IPS-NIHi11 (cell line): ENCODE data around the gene DEFB124.
"Not testable (repeated sequence)": the region's sequence is repeated elsewhere in the genome, so short reads cannot be mapped to it uniquely, and the experiment has no call there.

Experiments used
- DNase-seq: peaks from one replicate; pipeline ENCODE4 v3.0.0; 2012; ENCODE audit warnings: mixed read lengths, low spot score

The DEFB124 gene

DNA sequence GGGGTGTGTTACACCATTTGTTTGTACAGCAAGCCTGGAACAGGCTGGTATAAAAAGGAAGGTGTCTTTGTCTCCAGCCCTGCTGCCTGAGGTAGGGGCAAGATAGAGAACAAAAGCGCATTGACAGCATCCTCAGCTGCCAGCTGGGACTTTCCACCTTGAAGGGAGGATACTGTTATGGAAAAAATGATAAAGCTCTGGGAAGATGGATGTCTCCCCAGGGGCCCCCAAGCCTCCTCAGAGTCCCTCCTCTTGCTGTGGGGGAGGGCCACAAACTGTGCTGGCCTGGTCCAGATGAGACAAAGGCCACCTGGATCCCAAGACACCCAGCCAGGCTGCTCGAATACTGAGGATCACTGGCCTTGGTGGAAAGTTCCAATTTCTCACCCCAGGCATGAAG lies 13.2 kb upstream of the DEFB124 start:
- DNase-seq, result no peak

GRCh38 chr20:31485450-31486339 lies 10.8 kb upstream of the DEFB124 start:
- DNase-seq, result no peak

DNA sequence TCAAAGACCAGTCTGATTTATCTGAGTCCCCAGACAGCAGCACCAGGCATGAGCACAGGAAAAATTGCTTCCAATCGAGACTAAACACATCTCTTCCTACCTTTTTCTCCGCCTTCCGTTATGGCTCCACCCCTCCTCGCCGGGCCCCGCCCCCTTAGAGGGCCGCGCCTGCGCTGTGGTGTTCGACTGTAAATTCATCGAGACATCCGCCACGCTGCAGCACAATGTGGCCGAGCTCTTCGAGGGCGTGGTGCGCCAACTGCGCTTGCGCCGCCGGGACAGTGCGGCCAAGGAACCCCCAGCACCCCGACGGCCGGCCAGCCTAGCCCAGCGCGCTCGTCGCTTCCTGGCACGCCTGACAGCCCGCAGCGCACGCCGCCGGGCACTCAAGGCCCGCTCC lies 9.1 kb upstream of the DEFB124 start:
- no peak for DNase-seq

GRCh38 chr20:31476643-31477215 lies 1.8 kb upstream of the DEFB124 start:
- DNase-seq, result no peak

GRCh38 chr20:31476294-31476585 lies 1.3 kb upstream of the DEFB124 start:
- no peak for DNase-seq

DNA sequence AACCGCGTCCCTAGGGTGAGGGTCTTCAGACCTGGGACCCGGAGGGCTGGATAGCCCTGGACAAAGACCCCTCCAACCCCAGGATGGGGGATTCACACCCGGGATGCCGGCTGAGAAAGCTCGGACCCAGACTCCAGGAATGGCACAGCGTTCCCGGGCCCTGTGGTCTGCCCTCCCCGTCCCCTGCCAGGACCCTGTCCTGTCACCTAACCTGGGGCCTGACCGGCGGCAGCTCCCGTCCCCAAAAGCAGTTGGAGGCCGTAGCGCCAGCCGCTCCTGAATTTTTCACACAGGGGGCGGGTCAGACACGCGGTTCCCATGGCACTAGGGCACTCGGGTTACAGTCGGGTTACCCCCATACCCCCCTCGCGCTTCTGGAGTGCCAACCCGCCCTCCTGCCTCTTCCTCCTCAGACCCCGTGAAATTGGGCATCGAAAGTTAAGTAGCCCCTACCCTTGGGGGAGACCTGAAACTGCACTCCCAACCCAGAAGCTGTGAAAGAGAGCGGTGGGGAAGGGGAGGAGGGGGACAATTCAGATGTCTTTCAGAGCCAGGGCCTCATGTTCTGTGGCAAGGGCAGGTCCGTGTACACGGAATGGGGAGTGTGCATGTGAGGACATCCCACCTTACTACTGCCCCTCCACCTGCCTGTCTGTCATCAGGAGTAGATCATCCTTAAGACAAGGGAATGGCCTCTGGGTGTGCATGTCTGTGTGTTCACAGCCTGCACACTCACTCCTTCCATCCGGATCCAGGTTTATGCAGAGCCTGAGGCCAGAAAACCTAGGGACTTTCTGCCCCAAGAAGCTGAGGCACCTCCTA lies 756 bp upstream of the DEFB124 start:
- DNase-seq, result no peak

- no peak for DNase-seq
Measured at GRCh38 chr20:31474097-31474436, 860 bp downstream of the DEFB124 start.

- DNase-seq, result no peak
Measured at GRCh38 chr20:31473331-31474096, 1.4 kb downstream of the DEFB124 start.

- no peak for DNase-seq
Measured at GRCh38 chr20:31472395-31473330, 2.3 kb downstream of the DEFB124 start.

- DNase-seq, result not testable (repeated sequence)
Measured at GRCh38 chr20:31470946-31471345, 4.0 kb downstream of the DEFB124 start.

DNA sequence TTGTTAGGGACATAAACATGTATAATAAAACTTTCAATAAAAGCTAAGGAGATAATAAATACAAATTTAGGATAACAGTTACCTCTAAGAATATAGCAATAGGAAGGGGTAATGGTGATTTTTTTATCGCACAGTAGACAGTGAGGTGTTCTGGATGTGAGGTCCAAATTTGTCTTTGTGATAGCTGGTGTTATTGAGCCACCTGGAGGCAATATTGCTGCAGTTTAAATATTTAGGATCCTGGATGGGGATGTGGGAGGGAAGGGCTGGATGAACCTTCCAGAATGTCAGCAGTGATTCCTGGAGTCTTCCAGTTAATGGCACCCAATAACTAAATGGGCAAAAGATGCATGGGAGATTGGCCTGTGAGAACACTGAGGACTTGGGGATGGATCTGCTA lies 20.6 kb downstream of the DEFB124 start:
- DNase-seq, result no peak

DNA sequence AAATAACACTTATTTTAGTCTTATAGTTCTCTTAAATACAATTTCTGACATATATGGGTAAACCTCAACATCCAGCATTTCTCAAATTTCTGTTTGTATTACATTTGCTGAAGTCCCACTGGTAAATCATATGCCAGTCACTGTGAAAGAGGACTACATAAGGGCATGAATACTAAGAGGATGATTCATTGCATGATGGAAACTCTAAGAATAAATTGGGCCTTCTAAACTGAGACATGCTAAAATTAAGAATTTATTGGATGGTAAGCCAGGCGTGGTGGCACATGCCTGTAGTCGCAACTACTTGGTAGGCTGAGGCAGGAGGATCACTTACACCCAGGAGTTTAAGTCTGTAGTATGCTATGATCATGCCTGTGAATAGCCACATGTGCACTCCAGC lies 22.4 kb downstream of the DEFB124 start:
- DNase-seq, result no peak

DNA sequence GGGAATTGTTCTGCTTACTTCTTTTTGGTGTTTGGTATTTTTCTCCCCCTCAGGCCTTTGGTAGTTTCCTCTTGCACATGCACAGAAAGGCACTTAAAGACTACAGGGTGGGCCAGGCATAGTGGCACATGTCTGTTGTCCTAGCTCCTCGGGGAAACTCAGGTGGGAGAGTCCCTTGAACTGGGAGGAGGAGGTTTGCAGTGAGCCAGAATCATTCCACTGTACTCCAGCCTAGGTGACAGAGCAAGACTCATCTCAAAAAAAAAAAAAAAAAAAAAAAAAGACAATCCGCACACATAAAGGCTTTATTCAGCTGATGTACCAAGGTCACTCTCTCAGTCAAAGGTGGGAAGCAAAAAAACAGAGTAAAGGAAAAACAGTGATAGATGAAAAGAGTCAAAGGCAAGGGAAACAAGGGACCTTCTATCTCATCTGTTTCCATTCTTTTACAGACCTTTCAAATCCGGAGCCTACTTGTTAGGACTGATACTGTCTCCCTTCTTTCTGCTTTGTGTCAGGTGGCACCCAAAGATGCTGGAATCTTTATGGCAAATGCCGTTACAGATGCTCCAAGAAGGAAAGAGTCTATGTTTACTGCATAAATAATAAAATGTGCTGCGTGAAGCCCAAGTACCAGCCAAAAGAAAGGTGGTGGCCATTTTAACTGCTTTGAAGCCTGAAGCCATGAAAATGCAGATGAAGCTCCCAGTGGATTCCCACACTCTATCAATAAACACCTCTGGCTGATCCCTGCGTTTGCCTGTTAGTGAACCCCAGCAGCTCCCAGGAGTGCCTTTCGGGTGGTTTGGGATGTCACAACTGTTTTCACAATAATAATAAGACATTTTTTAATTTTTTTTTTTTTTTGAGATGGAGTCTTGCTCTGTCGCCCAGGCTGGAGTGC lies 25.2 kb downstream of the DEFB124 start:
- no peak for DNase-seq

DNA sequence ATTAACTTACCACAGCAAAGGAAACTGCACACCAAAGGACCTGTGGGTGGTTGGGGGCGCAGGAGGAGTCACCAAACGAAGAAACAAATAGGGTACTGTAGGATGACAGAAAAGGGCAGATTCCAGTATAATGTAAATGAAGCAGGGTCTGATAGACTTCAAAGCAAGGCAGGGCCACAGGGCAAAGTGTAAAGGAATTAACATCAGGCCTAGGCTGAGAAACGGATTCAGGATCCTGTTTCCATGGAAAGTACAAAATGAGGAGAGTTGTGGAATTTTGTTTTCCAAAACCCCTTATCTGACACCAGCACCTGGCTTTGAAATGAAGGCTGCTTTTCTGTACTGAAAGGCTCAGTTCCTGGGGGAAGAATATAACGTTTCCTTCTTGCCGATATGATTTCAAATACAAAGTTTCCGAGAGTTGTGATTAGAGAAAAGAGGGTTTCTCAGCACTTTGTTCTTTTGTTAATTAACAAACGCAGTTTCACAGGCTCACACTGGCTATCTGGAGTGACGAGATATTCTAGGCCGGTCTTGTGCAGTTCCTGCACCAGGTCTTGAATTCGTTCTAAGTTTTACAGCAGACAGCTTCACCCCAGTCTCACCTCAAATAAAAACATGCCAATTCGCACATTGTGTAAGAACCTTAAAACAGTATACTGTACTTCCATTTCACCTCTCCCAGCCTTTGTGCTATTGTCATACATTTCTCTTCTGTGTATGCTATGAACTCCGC lies 28.7 kb downstream of the DEFB124 start:
- DNase-seq, result no peak

DNA sequence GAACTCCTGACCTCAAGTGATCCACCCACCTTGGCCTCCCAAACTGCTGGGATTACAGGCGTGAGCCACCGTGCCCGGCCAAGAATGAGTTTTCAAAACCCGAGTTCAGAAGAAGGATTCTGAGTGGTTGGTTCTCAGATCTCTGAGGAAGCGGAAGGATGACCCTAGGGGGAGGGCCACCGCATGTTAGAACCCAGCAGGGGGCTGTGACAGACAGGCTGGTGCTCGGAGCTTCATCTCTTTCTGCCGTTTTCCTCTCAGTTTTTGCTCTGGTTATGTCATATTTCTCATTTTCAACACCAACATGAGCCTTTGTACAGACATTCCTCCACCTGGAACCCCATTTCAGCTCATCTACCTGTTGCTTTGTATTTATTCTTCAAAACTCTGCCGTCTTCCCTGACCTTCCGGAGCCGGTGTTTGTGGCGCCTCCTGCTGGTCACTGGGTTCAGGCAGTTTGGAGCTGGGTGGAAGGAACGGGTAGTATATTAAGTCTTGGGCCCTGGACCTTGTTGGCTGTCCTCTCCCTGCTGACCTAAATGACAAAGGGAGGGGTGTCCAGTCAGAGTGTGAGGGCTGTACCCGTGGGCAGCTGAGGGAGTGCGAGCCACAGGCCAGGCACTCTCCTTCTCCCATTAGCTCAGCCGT lies 34.8 kb downstream of the DEFB124 start, which contains the start of gene DEFB123:
Gene DEFB123, plus strand, starts transcription at position 621 of the 648 bp plus-strand sequence. CDS start 67 bp downstream, outside the sequence.
- no peak for DNase-seq

GRCh38 chr20:31430568-31431115 lies 44.3 kb downstream of the DEFB124 start:
- DNase-seq, result no peak

GRCh38 chr20:31427576-31427975 lies 47.4 kb downstream of the DEFB124 start:
- DNase-seq, result not testable (repeated sequence)

DNA sequence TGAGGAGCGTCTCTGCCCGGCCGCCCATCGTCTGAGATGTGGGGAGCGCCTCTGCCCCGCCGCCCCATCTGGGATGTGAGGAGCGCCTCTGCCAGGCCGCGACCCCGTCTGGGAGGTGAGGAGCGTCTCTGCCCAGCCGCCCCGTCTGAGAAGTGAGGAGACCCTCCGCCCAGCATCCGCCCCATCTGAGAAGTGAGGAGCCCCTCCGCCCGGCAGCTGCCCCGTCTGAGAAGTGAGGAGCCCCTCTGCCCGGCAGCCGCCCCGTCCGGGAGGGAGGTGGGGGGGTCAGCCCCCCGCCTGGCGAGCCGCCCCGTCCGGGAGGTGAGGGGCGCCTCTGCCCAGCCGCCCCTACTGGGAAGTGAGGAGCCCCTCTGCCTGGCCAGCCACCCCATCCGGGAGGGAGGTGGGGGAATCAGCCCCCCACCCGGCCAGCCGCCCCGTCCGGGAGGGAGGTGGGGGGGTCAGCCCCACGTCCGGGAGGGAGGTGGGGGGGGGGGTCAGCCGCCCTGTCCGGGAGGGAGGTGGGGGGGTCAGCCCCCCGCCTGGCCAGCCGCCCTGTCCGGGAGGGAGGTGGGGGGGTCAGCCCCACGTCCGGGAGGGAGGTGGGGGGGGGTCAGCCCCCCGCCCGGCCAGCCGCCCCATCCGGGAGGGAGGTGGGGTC lies 47.9 kb downstream of the DEFB124 start:
- DNase-seq, result not testable (repeated sequence)
